OCI-LY3 (cell line): ENCODE results near the gene SECISBP2.

Experiments
- H2AFZ ChIP-seq: fragments of 200-600, 300-600 bp; shearing (Covaris generic); 2 replicates; pipeline ENCODE4 v1.6.0; 2014; ENCODE audit warnings: antibody characterized with exemption, low read depth, low read length
- H3K27ac ChIP-seq: fragments of 200-600, 300-600 bp; sonication (generic); 2 replicates; pipeline ENCODE4 v1.5.1; 2014; ENCODE audit warnings: mild to moderate bottlenecking, low read length, moderate library complexity, mixed read lengths
- H3K27me3 ChIP-seq: fragments of 200-600, 300-600 bp; sonication (generic); 2 replicates; pipeline ENCODE4 v1.6.1; 2014; ENCODE audit warnings: low read depth, low read length, mixed read lengths
- H3K36me3 ChIP-seq: fragments of 200-600, 300-600 bp; sonication (generic); replicated peaks from 2 replicates; pipeline ENCODE3; 2014; ENCODE audit warnings: low read depth, low read length, mixed read lengths
- H3K4me1 ChIP-seq: fragments of 300-600, 200-600 bp; sonication (generic); 2 replicates; pipeline ENCODE4 v1.6.1; 2014; ENCODE audit warnings: low read length, mixed read lengths
- H3K4me2 ChIP-seq: fragments of 200-600, 300-600 bp; sonication (generic); 2 replicates; pipeline ENCODE4 v1.6.1; 2014; ENCODE audit warnings: low read length, mixed read lengths
- H3K4me3 ChIP-seq: fragments of 300-600, 200-600 bp; sonication (generic); 2 replicates; pipeline ENCODE4 v1.5.1; 2014; ENCODE audit warnings: antibody characterized with exemption, mild to moderate bottlenecking, low read length, moderate library complexity
- H3K79me2 ChIP-seq: fragments of 300-600, 200-600 bp; shearing (Covaris generic); 2 replicates; pipeline ENCODE4 v1.6.1; 2014; ENCODE audit warnings: mild to moderate bottlenecking, low read length, mixed read lengths
- H3K9ac ChIP-seq: fragments of 300-600, 200-600 bp; shearing (Covaris generic); 2 replicates; pipeline ENCODE4 v1.6.0; 2014; ENCODE audit warnings: mild to moderate bottlenecking, low read length, moderate library complexity
- H3K9me3 ChIP-seq: fragments of 200-600, 300-600 bp; shearing (Covaris generic); 2 replicates; pipeline ENCODE4 v1.6.1; 2014; ENCODE audit warnings: low read length, mixed read lengths; ENCODE audit not compliant: insufficient read depth
- H4K20me1 ChIP-seq: fragments of 200-600, 300-600 bp; sonication (generic); 2 replicates; pipeline ENCODE4 v1.6.1; 2016; ENCODE audit warnings: low read length, mixed read lengths; ENCODE audit not compliant: insufficient read depth
- EZH2phosphoT487 ChIP-seq: fragments of 200-600 bp; shearing (Covaris generic); IDR thresholded peaks from 2 replicates; pipeline ENCODE4 v1.6.1; 2018; ENCODE audit warnings: antibody characterized with exemption, mixed run types, low read depth
- TF ChIP-seq, protein P1 (sequence below): fragments of 200-600, 300-600 bp; sonication (generic); IDR thresholded peaks from 2 replicates; pipeline ENCODE4 v1.5.1; 2014; ENCODE audit warnings: antibody characterized with exemption, low read length, low read depth

SECISBP2 gene

DNA sequence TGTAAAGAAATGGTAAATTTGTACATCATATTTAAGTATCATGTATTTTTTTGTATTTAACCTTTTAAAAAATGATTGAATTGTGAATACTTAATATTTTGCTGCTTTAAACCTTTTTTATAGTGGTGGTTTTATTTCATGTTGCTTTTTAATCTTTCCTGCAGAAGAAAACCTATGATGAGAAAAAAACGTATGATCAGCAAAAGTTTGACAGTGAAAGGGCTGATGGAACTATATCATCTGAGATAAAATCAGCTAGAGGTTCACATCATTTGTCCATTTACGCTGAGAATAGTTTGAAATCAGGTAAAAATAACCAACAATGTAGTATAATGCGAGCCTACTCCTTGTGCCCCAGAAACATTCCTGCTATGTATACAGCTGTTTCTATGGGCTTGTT lies 7.4 kb downstream of the SECISBP2 start:
- Histone ChIP-seq H3K9ac (no peak overlapping the region), H3K4me1 (no peaks in the 10 kb centered on the region), H3K4me3 (no peak overlapping the region), H3K79me2 (peaks cover 37% of the 10 kb centered on the region), H4K20me1 (no peaks in the 10 kb centered on the region), H3K4me2 (no peak overlapping the region), H3K36me3 (peaks cover 27% of the 10 kb centered on the region), H3K27me3 (no peaks in the 10 kb centered on the region), H2AFZ (no peak overlapping the region), H3K27ac (no peak overlapping the region), H3K9me3 (no peaks in the 10 kb centered on the region)
- no peak for TF ChIP-seq EZH2phosphoT487
- TF ChIP-seq, protein P1, sequence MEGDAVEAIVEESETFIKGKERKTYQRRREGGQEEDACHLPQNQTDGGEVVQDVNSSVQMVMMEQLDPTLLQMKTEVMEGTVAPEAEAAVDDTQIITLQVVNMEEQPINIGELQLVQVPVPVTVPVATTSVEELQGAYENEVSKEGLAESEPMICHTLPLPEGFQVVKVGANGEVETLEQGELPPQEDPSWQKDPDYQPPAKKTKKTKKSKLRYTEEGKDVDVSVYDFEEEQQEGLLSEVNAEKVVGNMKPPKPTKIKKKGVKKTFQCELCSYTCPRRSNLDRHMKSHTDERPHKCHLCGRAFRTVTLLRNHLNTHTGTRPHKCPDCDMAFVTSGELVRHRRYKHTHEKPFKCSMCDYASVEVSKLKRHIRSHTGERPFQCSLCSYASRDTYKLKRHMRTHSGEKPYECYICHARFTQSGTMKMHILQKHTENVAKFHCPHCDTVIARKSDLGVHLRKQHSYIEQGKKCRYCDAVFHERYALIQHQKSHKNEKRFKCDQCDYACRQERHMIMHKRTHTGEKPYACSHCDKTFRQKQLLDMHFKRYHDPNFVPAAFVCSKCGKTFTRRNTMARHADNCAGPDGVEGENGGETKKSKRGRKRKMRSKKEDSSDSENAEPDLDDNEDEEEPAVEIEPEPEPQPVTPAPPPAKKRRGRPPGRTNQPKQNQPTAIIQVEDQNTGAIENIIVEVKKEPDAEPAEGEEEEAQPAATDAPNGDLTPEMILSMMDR, result no peak

DNA sequence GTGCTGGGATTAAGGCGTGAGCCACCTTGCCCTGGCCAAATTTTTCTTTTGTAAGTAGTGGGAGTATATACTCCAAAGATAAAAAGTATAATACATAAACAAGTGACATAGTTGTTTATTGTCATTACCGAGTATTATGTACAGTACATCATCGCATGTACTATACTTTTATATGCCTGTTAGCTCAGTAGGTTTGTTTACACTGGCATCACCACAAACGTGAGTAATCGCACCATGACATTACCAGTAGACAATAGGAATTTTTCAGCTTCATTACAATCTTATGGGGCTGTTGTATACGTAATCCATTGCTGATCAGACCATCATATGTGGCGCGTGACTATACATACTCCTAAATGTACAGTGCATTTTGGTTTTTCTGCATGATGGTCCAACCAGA lies 9.8 kb downstream of the SECISBP2 start:
- H3K9ac ChIP-seq, result no peak overlapping the region
- H3K4me1 ChIP-seq, result no peaks in the 10 kb centered on the region
- TF ChIP-seq, protein P1, result no peak
- TF ChIP-seq EZH2phosphoT487, result no peak
- H3K9me3 ChIP-seq, result no peaks in the 10 kb centered on the region
- H3K4me3 ChIP-seq, result no peak overlapping the region
- no peaks in the 10 kb centered on the region for H3K27me3 ChIP-seq
- no peak overlapping the region for H3K4me2 ChIP-seq
- H3K27ac ChIP-seq, result no peak overlapping the region
- peaks cover 14% of the 10 kb centered on the region for H3K79me2 ChIP-seq
- peaks cover 35% of the 10 kb centered on the region for H3K36me3 ChIP-seq
- H4K20me1 ChIP-seq, result no peaks in the 10 kb centered on the region
- no peak overlapping the region for H2AFZ ChIP-seq

DNA sequence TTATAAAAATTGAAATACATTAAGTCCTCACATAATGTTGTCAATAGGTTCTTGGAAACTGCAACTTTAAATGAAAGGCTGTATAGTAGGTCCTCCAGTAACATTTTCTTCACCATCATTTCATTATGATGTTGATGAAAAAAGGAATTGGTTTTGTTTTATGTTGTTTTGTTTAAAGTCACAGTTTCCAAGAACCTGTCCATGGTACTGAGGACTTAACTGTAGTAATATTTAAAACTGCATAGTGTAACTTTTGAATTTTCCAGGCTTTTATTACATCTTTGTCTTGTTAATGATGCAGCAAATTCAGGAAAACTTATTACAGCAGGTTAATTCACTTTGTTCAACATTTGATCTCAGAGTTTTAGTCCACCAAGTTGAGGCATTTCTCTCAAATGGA lies 11.6 kb downstream of the SECISBP2 start:
- TF ChIP-seq, protein P1, result no peak
- no peak for TF ChIP-seq EZH2phosphoT487
- no peak overlapping the region for H3K4me3 ChIP-seq

DNA sequence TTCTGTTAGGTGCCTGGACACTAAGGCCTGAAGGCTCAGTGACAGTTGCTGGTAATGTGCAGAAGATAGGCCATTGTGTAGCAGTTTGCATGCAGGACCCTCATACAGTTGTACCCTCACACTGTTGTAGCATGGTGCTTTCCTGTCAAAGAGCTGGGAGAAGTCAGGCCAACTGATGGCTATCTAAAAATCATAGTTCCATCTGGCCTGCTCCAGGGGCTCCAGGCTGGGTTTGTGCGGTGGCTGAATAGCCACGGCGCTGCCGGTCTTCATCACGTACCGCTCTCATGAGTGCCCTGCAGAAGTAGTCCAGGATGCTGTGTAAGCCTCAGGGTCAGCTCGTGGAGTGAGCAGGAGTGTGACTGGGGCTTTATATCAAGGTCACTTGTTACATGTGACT lies 12.2 kb downstream of the SECISBP2 start:
- TF ChIP-seq, protein P1, result no peak
- TF ChIP-seq EZH2phosphoT487, result no peak
- no peaks in the 10 kb centered on the region for H3K9me3 ChIP-seq
- H3K36me3 ChIP-seq, result peaks cover 51% of the 10 kb centered on the region

More for the DNA sequence above, 11.6 kb downstream of the SECISBP2 start:
- Histone ChIP-seq H3K9me3 (no peaks in the 10 kb centered on the region), H3K27me3 (no peaks in the 10 kb centered on the region), H3K79me2 (no peaks in the 10 kb centered on the region), H3K4me1 (peaks cover 11% of the 10 kb centered on the region), H4K20me1 (no peaks in the 10 kb centered on the region), H3K36me3 (peaks cover 51% of the 10 kb centered on the region), H3K9ac (no peak overlapping the region), H2AFZ (no peak overlapping the region), H3K4me2 (no peak overlapping the region), H3K27ac (no peak overlapping the region)

More for the DNA sequence above, 12.2 kb downstream of the SECISBP2 start:
- Histone ChIP-seq H3K4me3 (no peak overlapping the region), H3K79me2 (no peaks in the 10 kb centered on the region), H4K20me1 (no peaks in the 10 kb centered on the region), H3K9ac (no peak overlapping the region), H3K4me1 (peaks cover 12% of the 10 kb centered on the region), H2AFZ (no peak overlapping the region), H3K27me3 (no peaks in the 10 kb centered on the region), H3K4me2 (no peak overlapping the region), H3K27ac (no peak overlapping the region)
